ENCODE data around the gene P2RY14. TPM values are rescaled to one million over a fixed set of nuclear protein-coding genes. Genes with fewer than 3 reads are reported as not detected.

Gene P2RY14
- total RNA-seq, 2 donors from 2014 or later: 2.0 to 2.1 TPM

DNA sequence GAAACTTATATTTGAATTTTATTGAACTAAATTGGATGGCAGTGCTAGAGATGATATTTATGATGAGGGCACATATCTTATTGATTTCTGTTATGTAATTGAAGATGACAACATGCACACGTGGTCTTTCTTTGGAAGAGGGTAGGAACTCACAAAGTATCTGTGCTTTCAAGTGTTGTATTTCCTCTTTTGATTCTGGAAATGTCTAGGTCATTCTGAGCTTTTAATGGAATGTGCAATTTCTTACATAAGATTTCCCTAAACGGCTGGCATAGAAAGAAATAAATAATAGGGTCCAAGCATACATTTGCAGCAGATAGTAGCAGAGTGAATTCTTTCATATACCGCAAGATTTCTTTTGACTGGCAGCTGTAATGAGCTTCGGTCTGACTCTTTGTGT lies 65.2 kb downstream of the P2RY14 start:
- Mint-ChIP-seq H3K4me1 (ENCODE audit: low read depth in 2 of 2) (peaks cover 25 to 33% of the 10 kb centered on the region in 2 donors), H3K36me3 (no peaks in the 10 kb centered on the region), H3K27me3 (no peaks in the 10 kb centered on the region), H3K9me3 (no peaks in the 10 kb centered on the region), H3K27ac (no peak overlapping the region), H3K4me3 (no peak overlapping the region)
- DNase-seq (ENCODE audit: low spot score) (no peak), ATAC-seq (no peak)

DNA sequence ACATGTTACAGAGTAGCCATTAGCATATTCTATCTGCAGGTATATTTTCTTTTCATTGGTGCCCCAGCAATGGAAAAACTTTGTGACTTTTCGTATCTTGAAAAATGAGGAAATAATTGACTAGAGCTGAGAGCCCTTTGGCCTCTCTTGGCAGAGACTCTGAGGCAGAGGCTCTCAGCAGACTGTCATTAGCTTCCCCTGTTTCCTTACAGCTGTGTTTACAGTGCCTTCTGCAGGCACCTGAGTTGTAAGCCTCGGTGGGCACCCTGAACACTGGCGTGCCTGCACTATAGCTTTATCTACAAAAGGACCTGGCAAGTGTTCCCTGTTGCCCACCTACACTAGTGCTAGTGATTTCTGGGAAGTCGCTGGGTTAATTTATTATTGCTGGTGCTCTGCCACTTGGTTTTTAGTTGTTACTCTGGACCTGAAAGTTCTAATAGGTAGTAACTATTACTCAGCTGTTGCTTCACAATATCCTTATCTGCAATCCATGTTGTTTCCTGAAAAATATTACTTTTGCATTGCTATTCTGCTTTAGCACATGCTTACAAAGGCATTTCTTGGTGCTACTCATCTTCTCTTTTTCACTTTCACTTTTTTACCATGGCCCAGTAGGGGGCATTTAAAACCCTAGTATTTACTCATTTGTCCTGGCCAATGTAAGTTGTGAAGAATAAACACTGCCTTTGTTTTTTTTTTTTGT lies 67.5 kb downstream of the P2RY14 start:
- Mint-ChIP-seq H3K36me3 (no peaks in the 10 kb centered on the region), H3K4me1 (ENCODE audit: low read depth in 2 of 2) (peaks cover 37 to 45% of the 10 kb centered on the region in 2 donors), H3K27me3 (no peaks in the 10 kb centered on the region), H3K27ac (peak overlapping the region; percentile 69 to 96), H3K9me3 (no peaks in the 10 kb centered on the region), H3K4me3 (peak overlapping the region; percentile 76)
- ATAC-seq (peak; percentile 52 to 68), DNase-seq (ENCODE audit: low spot score) (no peak)

DNA sequence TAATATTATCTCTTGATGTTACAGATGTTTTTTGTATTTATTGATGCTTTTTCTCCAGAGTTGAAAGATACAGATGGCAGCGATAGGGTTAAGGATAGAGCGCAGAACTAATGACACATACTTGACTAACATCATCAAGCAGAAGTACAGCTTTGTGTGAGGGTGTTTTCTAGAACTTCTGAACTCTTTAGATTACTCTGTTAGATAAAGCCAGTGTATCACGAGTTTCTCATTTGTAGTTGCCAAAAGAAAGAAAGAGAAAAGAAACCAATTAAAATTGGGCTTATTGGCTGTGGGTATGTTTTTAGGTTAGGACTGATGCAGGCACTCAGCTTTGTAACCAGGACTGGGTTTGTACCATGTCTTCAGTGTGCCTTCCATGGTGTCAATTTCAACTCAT lies 68.7 kb downstream of the P2RY14 start:
- no peaks in the 10 kb centered on the region for H3K36me3 Mint-ChIP-seq
- DNase-seq (ENCODE audit: low spot score) (no peak), ATAC-seq (peak in 1 of 2 donors; percentile 68)
- no peaks in the 10 kb centered on the region for H3K9me3 Mint-ChIP-seq
- H3K4me1 Mint-ChIP-seq (ENCODE audit: low read depth in 2 of 2): peaks cover 43 to 57% of the 10 kb centered on the region in 2 donors
- peak overlapping the region; percentile 78 to 96 for H3K27ac Mint-ChIP-seq
- peak overlapping the region; percentile 63 for H3K4me3 Mint-ChIP-seq
- no peaks in the 10 kb centered on the region for H3K27me3 Mint-ChIP-seq

DNA sequence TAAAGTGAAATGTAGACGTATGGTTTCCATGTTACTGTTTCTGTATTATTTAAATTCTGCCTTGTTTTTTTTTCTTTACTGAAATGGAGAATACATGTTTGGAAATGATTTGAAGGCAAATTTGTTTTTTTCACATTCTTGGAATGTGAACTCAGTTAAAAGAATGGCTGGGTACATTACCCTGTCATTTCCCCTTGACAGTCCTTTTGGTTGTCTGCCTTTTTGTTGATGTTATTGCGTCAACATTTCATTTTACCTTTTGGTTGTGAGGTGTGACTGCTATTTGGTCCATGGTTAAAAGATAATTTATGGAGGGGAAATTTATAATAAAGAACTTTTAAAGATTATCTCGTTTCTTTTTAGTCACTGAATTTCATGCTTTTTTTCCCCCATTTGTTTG lies 72.1 kb downstream of the P2RY14 start:
- H3K27ac Mint-ChIP-seq: peak overlapping the region; percentile 96

DNA sequence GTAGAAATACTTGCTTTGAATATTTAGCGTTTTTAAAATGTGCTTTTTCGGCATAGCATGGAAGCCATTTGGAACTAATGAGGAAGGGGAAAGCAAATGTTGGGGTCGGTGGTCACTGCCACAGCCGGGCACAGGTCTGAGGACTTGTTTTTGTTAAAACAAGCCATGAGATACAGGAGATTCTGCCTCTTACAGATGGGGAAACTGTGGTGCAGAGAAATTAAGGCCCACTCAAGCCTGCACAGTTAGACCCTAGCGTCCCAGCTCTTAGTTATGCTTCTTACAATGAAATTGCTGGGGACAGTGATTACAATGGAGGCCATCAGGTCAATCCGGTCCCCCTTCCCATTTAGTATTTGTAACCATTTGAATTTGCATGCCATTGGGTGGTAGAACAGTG lies 72.9 kb downstream of the P2RY14 start:
- Mint-ChIP-seq H3K4me3 (peak overlapping the region; percentile 79), H3K9me3 (no peaks in the 10 kb centered on the region), H3K4me1 (ENCODE audit: low read depth in 2 of 2) (peaks cover 58 to 73% of the 10 kb centered on the region in 2 donors), H3K27me3 (no peaks in the 10 kb centered on the region), H3K27ac (peak overlapping the region; percentile 96), H3K36me3 (peaks cover 14% of the 10 kb centered on the region)
- no peak for DNase-seq (ENCODE audit: low spot score)
- ATAC-seq: no peak

More for the DNA sequence above, 72.1 kb downstream of the P2RY14 start:
- no peaks in the 10 kb centered on the region for H3K9me3 Mint-ChIP-seq
- DNase-seq (ENCODE audit: low spot score): no peak
- no peaks in the 10 kb centered on the region for H3K27me3 Mint-ChIP-seq
- peaks cover 10% of the 10 kb centered on the region for H3K36me3 Mint-ChIP-seq
- H3K4me3 Mint-ChIP-seq: peak overlapping the region; percentile 79
- peaks cover 60 to 74% of the 10 kb centered on the region in 2 donors for H3K4me1 Mint-ChIP-seq (ENCODE audit: low read depth in 2 of 2)
- ATAC-seq: peak in 1 of 2 donors; percentile 41

GRCh38 chr3:151204530-151205402 lies 73.6 kb downstream of the P2RY14 start:
- peak overlapping the region; percentile 96 for H3K27ac Mint-ChIP-seq
- H3K27me3 Mint-ChIP-seq: no peaks in the 10 kb centered on the region
- peaks cover 58 to 74% of the 10 kb centered on the region in 2 donors for H3K4me1 Mint-ChIP-seq (ENCODE audit: low read depth in 2 of 2)
- no peaks in the 10 kb centered on the region for H3K9me3 Mint-ChIP-seq
- H3K4me3 Mint-ChIP-seq: peak overlapping the region; percentile 79
- DNase-seq (ENCODE audit: low spot score): no peak
- H3K36me3 Mint-ChIP-seq: peaks cover 16% of the 10 kb centered on the region
- ATAC-seq: peak; percentile 25 to 39

GRCh38 chr3:151203051-151203420 lies 75.3 kb downstream of the P2RY14 start, which contains the start of gene GPR171:
Gene GPR171 (minus strand): TSS chr3:151203216. CDS start chr3:151199386, 3,830 bp downstream.
- Mint-ChIP-seq H3K9me3 (no peaks in the 10 kb centered on the region), H3K27ac (peak within 1 kb of the TSS; percentile 96), H3K4me3 (peak within 1 kb of the TSS; percentile 90), H3K36me3 (peaks cover 30% of the 10 kb centered on the region), H3K4me1 (ENCODE audit: low read depth in 2 of 2) (peaks cover 58 to 75% of the 10 kb centered on the region in 2 donors), H3K27me3 (no peaks in the 10 kb centered on the region)
- peak; percentile 66 for DNase-seq (ENCODE audit: low spot score)
- peak; percentile 82 to 87 for ATAC-seq

GRCh38 chr3:151201051-151201730 lies 77.2 kb downstream of the P2RY14 start:
- peaks cover 30% of the 10 kb centered on the region for H3K36me3 Mint-ChIP-seq

GRCh38 chr3:151200586-151200985 lies 77.8 kb downstream of the P2RY14 start:
- Mint-ChIP-seq H3K36me3 (peaks cover 30% of the 10 kb centered on the region), H3K4me1 (ENCODE audit: low read depth in 2 of 2) (peaks cover 45 to 55% of the 10 kb centered on the region in 2 donors), H3K4me3 (peak overlapping the region; percentile 90), H3K9me3 (no peaks in the 10 kb centered on the region), H3K27ac (peak overlapping the region; percentile 96), H3K27me3 (no peaks in the 10 kb centered on the region)
- no peak for DNase-seq (ENCODE audit: low spot score)
- no peak for ATAC-seq

More at GRCh38 chr3:151201051-151201730, 77.2 kb downstream of the P2RY14 start:
- Mint-ChIP-seq H3K9me3 (no peaks in the 10 kb centered on the region), H3K4me3 (peak overlapping the region; percentile 90), H3K4me1 (ENCODE audit: low read depth in 2 of 2) (peaks cover 50 to 61% of the 10 kb centered on the region in 2 donors), H3K27ac (peak overlapping the region; percentile 96), H3K27me3 (no peaks in the 10 kb centered on the region)
- ATAC-seq: no peak
- DNase-seq (ENCODE audit: low spot score): no peak

- peak overlapping the region; percentile 96 for H3K27ac Mint-ChIP-seq
- DNase-seq (ENCODE audit: low spot score): no peak
- H3K4me3 Mint-ChIP-seq: peak overlapping the region; percentile 90
- no peaks in the 10 kb centered on the region for H3K27me3 Mint-ChIP-seq
- peaks cover 30% of the 10 kb centered on the region for H3K36me3 Mint-ChIP-seq
- peaks cover 42 to 47% of the 10 kb centered on the region in 2 donors for H3K4me1 Mint-ChIP-seq (ENCODE audit: low read depth in 2 of 2)
- H3K9me3 Mint-ChIP-seq: no peaks in the 10 kb centered on the region
- ATAC-seq: peak in 1 of 2 donors; percentile 22
Measured at GRCh38 chr3:151199554-151200438, 78.5 kb downstream of the P2RY14 start.

DNA sequence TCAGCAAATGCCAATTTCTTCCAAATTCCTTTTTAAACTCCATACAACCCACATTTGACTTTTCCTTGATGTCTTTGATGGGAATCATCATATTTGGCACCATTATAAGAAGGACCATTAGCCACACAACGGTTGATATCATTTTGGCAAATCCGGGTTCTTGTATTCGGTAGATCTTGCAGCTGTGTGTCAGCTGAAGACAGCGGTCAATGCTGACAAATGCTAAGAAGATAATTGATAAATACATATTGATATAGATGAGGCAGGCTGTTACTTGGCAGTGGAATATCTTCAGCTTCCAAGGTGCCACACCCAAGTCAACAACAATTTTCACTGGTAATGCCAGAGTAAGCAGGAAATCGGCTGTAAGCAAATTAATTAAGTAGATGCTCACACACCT lies 79.5 kb downstream of the P2RY14 start:
- ATAC-seq (no peak), DNase-seq (ENCODE audit: low spot score) (no peak)
- H3K27ac Mint-ChIP-seq: peak overlapping the region; percentile 96
- H3K36me3 Mint-ChIP-seq: peaks cover 30% of the 10 kb centered on the region
- peak overlapping the region; percentile 90 for H3K4me3 Mint-ChIP-seq
- H3K9me3 Mint-ChIP-seq: no peaks in the 10 kb centered on the region
- H3K4me1 Mint-ChIP-seq (ENCODE audit: low read depth in 2 of 2): peaks cover 36 to 43% of the 10 kb centered on the region in 2 donors
- H3K27me3 Mint-ChIP-seq: no peaks in the 10 kb centered on the region

DNA sequence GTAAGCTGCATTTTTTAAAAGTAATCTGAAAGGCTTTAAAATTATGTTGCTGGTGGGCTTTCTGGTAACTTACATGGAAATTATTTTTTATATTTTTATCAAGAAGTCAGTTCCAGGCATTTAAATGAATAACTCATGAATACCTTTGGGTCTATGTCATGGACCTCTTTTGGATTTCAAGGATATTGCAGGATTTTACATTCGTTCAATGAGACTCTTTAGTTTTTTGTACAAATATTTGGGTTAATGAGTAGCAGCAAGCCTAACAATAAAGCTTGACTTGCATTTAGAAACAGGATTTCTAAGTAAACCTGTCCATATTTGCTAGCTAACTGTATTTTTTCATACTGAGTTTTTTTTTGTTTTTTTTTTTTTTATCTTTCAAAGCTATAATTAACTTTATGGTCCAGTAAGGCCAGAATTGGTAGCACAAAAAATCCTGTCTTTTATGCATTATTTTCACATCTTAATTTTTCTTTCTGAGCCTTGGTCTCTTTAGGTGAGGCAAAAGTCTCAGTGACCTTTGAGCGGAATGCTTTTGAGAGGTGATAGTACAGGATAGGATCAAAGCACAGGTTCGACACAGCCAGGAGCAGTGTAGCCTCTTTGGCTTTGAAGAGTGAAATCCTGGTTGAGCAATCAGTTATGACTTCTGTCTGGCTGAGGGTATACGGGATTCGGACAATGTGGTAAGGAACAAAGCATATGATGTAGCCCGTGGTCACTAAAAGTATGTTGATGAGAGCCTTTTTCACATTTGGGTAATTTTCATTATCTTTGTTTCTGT lies 80.2 kb downstream of the P2RY14 start:
- no peak for DNase-seq (ENCODE audit: low spot score)
- peak overlapping the region; percentile 90 for H3K4me3 Mint-ChIP-seq
- H3K4me1 Mint-ChIP-seq (ENCODE audit: low read depth in 2 of 2): peaks cover 35 to 43% of the 10 kb centered on the region in 2 donors
- peak overlapping the region in 1 of 2 donors; percentile 96 for H3K27ac Mint-ChIP-seq
- H3K9me3 Mint-ChIP-seq: no peaks in the 10 kb centered on the region
- H3K36me3 Mint-ChIP-seq: peaks cover 33% of the 10 kb centered on the region
- ATAC-seq: no peak
- no peaks in the 10 kb centered on the region for H3K27me3 Mint-ChIP-seq

All from natural killer cell treated with Interleukin-12 subunit alpha and Interleukin-12 subunit beta and Interleukin-15 and Interleukin-18, amount 100 ng/mL, for 72 hours (primary cell).